ENCODE data around the gene HLA-DOB. TPM values are rescaled to one million over a fixed set of nuclear protein-coding genes. Genes with fewer than 3 reads are reported as not detected.

The HLA-DOB gene
- total and polyA plus RNA-seq, 2 of the 13 experiments (the other 11 are each of a cell fraction or from before 2014, with no cell fraction given), result not detected

GRCh38 chr6:32843979-32844838 lies 27.4 kb upstream of the HLA-DOB start, which contains the start of gene PSMB8 (continued):
- 0 out of 2 replicates have a peak, but pooled peaks have one; percentile 39 for TF ChIP-seq WIZ (CRISPR knock-in tag; IDR thresholded peaks at IDR 0.05)
- no peak for TF ChIP-seq ZNF784 (CRISPR knock-in tag; IDR thresholded peaks at IDR 0.05; ENCODE audit: borderline replicate concordance)
- no peak for TF ChIP-seq MAFK (conservative IDR thresholded peaks at IDR 0.05 in 1 of 2, IDR thresholded peaks at IDR 0.05 in 1 of 2; ENCODE audit: low read length in 2 of 2)
- TF ChIP-seq, protein P1, sequence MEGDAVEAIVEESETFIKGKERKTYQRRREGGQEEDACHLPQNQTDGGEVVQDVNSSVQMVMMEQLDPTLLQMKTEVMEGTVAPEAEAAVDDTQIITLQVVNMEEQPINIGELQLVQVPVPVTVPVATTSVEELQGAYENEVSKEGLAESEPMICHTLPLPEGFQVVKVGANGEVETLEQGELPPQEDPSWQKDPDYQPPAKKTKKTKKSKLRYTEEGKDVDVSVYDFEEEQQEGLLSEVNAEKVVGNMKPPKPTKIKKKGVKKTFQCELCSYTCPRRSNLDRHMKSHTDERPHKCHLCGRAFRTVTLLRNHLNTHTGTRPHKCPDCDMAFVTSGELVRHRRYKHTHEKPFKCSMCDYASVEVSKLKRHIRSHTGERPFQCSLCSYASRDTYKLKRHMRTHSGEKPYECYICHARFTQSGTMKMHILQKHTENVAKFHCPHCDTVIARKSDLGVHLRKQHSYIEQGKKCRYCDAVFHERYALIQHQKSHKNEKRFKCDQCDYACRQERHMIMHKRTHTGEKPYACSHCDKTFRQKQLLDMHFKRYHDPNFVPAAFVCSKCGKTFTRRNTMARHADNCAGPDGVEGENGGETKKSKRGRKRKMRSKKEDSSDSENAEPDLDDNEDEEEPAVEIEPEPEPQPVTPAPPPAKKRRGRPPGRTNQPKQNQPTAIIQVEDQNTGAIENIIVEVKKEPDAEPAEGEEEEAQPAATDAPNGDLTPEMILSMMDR (CRISPR knock-in tag; IDR thresholded peaks at IDR 0.05), result peak; percentile 37
- TF ChIP-seq DNMT1 (CRISPR knock-in tag; IDR thresholded peaks at IDR 0.05), result 0 out of 2 replicates have a peak, but pooled peaks have one; percentile 33
- no peak for TF ChIP-seq ZNF713 (CRISPR knock-in tag; IDR thresholded peaks at IDR 0.05)
- TF ChIP-seq BRCA1 (CRISPR knock-in tag; IDR thresholded peaks at IDR 0.05), result no peak
- 0 out of 2 replicates have a peak, but pooled peaks have one; percentile 3 for TF ChIP-seq DPF2 (CRISPR knock-in tag; IDR thresholded peaks at IDR 0.05; ENCODE audit: borderline replicate concordance, low read depth)
- TF ChIP-seq HNRNPL (IDR thresholded peaks at IDR 0.05; ENCODE audit: low read depth, low read length), result no peak
- TF ChIP-seq, protein P2, sequence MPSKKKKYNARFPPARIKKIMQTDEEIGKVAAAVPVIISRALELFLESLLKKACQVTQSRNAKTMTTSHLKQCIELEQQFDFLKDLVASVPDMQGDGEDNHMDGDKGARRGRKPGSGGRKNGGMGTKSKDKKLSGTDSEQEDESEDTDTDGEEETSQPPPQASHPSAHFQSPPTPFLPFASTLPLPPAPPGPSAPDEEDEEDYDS (CRISPR knock-in tag; IDR thresholded peaks at IDR 0.05), result peak; percentile 66
- TF ChIP-seq CBX5 (CRISPR knock-in tag; IDR thresholded peaks at IDR 0.05; ENCODE audit: borderline replicate concordance), result 0 out of 2 replicates have a peak, but pooled peaks have one; percentile 19
- no peak for TF ChIP-seq SP2 (CRISPR knock-in tag; IDR thresholded peaks at IDR 0.05)
- no peak; the same call in none of the 2 replicates for TF ChIP-seq SPEN (CRISPR knock-in tag; IDR thresholded peaks at IDR 0.05; ENCODE audit: low read depth)
- TF ChIP-seq REXO4 (CRISPR knock-in tag; IDR thresholded peaks at IDR 0.05; ENCODE audit: borderline replicate concordance), result no peak
- no peak for TF ChIP-seq GLMP (CRISPR knock-in tag; IDR thresholded peaks at IDR 0.05; ENCODE audit: borderline replicate concordance)
- no peak for TF ChIP-seq ZBTB4 (CRISPR knock-in tag; IDR thresholded peaks at IDR 0.05; ENCODE audit: borderline replicate concordance)
- TF ChIP-seq ZNF720 (CRISPR knock-in tag; IDR thresholded peaks at IDR 0.05), result no peak
- TF ChIP-seq ZNF460 (CRISPR knock-in tag; IDR thresholded peaks at IDR 0.05; ENCODE audit: borderline replicate concordance), result no peak
- TF ChIP-seq ZMYM3 (CRISPR knock-in tag; IDR thresholded peaks at IDR 0.05), result no peak
- no peak for TF ChIP-seq ZNF547 (CRISPR knock-in tag; IDR thresholded peaks at IDR 0.05)
- peak; percentile 86 for TF ChIP-seq ZNF777 (CRISPR knock-in tag; IDR thresholded peaks at IDR 0.05)

All from HepG2 (cell line).